CD4-positive, alpha-beta T cell treated with Interleukin-2 at 100 ng/mL for 4 hours (primary cell): ENCODE data around the gene CDR2L.

ENCODE experiments used
- DNase-seq: peaks from one replicate; pipeline ENCODE4 v3.0.0-alpha.2; 2020; ENCODE audit warnings: low spot score

The CDR2L gene

DNA sequence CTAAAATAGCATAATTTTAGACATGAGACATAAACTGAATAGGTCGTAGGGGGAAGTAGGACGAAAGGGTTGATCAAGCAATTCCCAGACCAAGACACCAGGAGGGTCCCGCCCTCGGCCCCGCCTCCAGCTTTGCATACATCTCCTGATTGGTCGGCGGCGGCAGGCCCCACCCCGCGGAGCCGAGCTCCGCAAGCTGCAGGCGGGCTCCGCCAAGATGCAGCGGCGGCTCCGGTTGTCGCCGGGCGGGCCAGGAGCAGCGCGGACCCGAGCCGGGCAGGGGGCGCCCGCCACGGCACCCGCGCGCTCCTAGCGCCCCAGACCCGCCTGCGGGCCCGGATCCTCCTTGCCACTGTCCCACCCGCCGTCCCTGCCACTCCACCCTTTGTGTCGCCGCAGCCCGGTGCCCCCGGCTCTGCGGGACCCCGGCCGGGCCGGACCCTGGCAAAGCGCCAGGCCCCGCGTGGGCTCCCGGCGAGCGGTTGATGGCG lies at the start of gene CDR2L:
TSS of gene CDR2L (plus strand) at position 215 of the 491 bp plus-strand sequence. CDS start 412 bp downstream, outside the sequence.
- peak; percentile 89 for DNase-seq

DNA sequence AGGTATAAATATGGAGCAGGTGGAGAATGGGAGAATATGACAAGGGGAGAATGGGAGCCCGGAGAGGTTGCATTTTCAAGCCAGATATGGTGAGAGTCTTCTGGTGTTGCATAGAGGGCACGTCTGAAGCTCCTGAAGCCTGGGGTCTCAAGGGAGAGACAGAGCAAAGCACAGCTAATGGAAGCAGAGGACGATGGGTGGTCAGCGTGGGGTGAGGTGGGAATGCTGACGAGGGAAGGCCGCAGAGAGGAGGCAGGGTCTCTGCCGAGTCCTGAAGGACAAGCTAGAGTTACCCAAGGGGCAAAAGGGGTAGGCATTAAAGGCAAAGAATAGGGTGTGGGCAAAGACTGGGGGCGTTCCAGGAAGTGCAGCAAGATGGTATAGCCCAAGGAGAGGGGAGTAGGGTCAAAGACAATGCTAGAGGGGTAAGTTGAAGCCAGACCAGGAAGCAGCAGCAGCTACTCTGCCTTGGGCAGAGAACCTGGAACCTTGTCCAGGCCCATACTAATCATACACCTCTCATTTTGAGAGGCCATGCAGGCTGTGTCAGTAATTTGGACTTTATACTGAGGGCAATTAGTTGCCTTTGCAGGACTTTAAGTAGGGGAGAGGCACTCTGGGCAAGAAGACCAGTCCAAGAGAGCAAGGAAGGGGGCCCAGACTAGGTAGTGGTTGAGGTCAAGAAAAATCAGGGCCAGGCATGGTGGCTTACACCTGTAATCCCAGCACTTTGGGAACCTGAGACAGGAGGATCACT lies 49.1 kb upstream of the CDR2L start:
- DNase-seq = no peak

- DNase-seq = no peak
Observed at GRCh38 chr17:74939534-74939933, 47.9 kb upstream of the CDR2L start.

DNA sequence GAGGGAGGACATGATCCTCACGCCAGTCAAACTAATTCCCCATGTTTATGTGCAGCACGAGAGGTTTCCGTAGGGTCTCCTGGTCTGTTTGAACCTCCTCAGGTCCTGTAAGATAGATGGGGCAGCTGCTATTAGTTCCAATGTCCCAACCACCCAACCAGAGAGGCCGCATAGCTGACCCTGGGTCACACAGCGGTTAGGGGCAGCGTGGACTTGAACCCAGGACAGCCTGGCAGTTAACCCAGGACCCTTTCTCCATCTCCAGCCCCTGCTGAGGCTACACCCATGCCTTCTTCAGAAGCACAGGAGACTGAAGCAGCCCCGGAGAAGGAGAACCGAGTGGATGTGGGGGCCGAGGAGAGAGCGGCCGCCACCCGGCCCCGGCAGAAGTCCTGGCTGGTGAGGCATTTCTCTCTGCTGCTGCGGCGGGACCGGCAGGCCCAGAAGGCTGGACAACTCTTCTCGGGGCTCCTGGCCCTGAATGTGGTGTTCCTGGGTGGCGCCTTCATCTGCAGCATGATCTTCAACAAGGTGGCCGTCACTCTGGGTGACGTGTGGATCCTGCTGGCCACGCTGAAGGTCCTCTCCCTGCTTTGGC lies 46.2 kb upstream of the CDR2L start:
- DNase-seq = no peak

GRCh38 chr17:74943808-74944522 lies 43.5 kb upstream of the CDR2L start:
- no peak for DNase-seq

DNA sequence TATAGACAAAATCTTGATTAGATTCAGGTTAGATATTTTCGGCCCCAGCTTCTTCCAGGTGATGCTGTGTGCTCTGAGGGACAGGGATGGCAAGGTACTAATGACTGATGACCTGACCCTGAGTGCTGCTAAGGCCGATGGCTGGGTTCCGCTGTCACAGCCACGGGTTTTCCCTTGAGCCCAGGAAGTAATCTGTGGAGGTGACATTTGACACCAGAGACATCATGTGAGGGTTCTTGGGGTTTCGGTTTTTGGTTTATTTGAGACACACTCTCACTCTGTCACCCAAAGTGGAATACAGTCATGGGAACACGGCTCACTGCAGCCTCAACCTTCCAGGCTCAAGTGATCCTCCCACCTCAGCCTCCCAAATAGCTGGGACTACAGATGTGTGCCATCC lies 41.9 kb upstream of the CDR2L start:
- DNase-seq = no peak

- DNase-seq = no peak
Observed at GRCh38 chr17:74946641-74947040, 40.8 kb upstream of the CDR2L start.

GRCh38 chr17:74947041-74947754 lies 40.2 kb upstream of the CDR2L start:
- DNase-seq = no peak

GRCh38 chr17:74949455-74950115 lies 37.8 kb upstream of the CDR2L start:
- DNase-seq = no peak

DNA sequence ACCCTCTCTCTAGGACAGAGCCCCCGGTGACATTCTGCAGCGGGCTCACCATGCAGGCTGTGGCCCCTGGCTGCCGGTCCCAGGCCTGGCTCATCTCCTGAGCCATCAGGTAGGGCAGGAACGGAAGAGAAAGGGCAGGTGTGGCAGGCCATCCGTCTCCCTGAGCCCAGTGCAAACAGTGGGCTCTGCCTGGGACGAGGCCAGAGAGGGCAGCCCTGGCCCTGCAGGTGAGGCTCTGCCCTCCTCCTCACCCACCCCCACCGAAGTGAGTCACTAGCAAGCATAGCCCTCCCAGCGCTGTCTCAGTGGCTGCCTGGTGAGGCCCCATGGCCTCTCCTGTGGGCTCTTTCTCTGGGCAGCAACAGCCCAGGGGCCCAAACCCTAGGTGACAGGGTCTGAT lies 37.2 kb upstream of the CDR2L start:
- no peak for DNase-seq

DNA sequence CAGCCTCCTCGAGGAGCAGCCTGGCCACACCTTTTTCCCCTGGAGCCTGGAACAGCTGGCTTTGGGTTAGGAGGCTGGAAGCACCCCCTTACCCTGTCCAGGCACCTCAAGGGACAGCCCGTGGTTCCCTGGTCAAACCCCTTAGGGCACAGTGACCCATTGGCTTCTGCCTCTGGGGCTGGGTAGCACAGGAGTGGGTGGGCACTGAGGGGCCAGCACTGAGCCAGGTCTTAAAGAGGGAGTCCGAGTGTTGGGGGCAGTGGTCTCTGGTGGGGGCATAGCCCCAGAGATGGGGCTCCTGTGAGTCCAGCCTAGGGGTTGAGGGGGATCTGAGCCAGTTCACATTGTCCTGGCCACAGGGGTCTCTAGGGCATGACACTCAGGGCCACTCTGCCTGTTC lies 36.4 kb upstream of the CDR2L start:
- DNase-seq = no peak

GRCh38 chr17:74951680-74952421 lies 35.6 kb upstream of the CDR2L start:
- DNase-seq = no peak

- DNase-seq = no peak
Observed at GRCh38 chr17:74952431-74953133, 34.9 kb upstream of the CDR2L start.

DNA sequence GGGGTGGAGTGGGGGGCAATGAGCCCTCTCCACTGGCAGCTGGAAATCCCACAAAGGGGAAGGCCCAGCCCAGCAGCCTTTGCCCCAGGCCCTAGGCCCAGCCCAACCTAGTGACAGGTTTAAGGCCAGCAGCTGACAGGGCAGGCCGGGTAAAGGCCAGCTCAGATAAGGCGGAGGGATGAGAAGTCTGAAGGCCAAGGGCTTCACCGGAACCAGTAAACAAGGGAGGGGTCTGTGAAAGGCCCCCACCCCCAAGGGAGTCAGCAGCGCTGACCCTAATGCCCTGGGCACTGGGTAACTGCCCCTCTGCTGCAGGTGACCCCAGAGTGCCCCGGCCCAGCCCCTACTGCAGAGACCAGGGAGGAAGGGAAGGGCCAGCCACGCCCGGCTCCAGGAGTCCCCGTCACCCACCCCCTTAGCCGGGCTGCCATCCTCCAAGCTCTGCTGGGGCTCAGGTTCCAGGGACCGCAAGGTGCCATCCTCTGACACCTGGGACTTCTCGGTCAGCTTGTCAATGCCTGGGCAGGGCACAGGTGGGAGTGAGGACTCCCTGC lies 34.2 kb upstream of the CDR2L start:
- no peak for DNase-seq

DNA sequence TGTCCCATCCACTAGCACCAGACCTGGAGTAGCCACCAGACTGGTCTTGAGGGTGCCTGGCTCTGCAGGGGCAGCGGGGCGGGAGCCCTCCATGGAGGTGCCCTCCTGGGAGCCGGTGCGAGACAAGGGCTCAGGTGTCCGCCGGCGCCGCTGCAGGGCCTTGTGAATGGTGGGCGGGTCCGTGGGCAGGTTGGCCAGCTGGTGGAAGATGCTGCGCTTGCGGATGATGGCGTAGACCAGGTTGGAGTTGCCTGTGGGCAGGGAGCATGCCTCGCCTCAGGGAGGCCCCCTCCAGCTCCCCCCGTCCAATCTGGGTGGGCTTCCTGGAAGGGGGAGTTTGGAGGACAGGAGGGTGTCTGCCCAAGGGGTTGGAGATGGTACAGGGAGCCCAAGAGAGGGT lies 33.3 kb upstream of the CDR2L start:
- DNase-seq = no peak

DNA sequence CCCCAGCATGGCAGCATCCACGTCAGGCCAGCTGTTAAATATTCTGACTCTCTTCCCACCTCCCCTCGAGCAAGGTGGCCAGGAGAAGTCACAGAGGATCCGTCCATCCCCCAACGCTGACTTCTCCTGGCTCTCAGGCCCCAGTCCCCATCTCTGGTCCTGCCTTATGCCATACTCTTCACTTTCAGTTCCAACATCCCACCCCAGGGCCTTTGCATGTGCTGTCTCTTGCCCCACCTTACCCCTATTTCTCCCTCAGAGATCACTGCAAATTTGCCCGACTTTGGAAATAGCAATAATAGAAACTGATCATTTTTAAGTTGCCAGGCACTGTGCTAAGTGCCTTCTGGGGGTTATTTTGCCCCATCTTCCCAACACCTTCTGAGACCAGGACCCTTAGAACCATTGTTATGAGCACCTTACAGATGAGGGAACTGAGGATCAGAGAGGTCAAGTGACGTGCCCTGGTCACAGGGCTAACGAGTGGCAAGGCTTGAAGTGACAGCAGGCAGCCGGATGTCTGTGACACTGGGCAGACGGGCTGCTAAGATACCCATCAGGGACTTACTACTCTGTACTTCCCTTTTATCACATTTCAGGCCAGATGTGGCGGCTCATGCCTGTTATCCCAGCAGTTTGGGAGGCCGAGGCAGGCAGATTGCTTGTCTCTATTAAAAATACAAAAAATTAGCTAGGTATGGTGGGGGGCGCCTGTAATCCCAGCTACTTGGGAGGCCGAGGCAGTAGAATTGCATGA lies 32.6 kb upstream of the CDR2L start:
- DNase-seq = no peak

DNA sequence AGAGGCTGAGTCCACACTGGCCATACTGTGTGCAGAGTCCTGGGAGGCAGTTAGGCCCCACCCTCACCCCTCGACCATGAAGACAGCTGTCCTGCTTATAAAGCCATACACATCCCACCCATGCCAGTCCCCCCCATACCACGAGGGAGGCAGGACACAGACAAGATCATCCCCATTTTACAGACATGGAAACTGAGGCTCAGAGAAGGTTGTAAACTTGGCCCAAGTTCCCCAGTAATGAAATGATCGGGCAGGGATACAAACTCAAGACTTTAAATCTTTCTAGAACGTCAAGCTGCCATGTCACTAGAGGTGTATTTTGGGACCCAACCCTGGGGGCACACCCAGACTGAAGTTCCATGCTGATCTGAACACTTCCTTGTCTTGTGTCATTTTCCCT lies 31.3 kb upstream of the CDR2L start:
- DNase-seq = no peak

DNA sequence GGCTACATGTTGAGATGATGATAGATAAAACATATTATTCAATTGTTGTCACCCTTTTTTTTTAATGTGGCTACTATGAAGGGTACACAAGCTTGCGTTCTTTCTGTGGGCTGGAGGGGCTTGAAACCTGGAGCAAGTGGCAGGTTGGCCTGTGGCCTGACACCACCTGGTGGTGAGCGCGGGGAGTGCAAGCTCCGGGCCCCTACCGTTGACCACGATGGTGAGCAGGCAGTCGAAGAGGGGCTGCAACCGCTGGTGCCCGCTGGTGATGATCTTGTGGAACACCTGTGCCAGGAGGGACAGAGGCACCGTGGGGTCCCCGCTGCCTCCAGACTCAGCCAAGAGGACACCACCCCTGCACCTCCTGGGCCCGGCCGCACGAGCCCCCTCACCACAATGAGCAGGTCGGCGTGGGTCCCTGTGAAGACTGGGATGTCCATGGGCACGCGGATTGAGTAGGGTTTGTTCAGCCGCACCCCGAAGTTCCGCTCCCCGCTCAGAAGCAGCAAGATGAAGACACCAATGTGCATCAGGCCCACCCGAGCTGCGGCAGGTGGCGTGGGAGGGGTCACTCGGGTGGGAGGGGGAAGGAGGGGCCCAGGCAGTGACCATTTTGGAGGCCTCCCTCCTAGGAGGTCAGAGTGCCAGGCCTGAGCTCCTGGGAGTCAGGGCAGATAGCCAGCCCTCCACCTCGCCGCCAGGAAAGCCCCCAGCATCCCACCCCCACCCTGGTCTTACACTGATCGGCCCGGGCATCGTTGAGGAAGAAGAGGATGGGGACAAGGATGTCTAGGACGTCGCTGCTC lies 29.3 kb upstream of the CDR2L start:
- DNase-seq = peak; percentile 76
